HG02840 (cell line): ENCODE results near the gene CCDC81.

Experiments used
- ATAC-seq: cut with Tn5 transposase; IDR thresholded peaks from one replicate; pipeline ENCODE4 v1.9.1; 2021; ENCODE audit warnings: mild to moderate bottlenecking, moderate library complexity, moderate number of reproducible peaks; ENCODE audit not compliant: unreplicated experiment, low FRiP score

CCDC81 gene

GRCh38 chr11:86435711-86436110, 61.0 kb downstream of the CCDC81 start:
- no peak for ATAC-seq

GRCh38 chr11:86438685-86439084, 64.0 kb downstream of the CCDC81 start:
- ATAC-seq: no peak

GRCh38 chr11:86440305-86440716, 65.6 kb downstream of the CCDC81 start:
- ATAC-seq: no peak

- no peak for ATAC-seq
Observed at GRCh38 chr11:86440843-86441242, 66.2 kb downstream of the CCDC81 start.

GRCh38 chr11:86442420-86442819, 67.7 kb downstream of the CCDC81 start:
- ATAC-seq: no peak

GRCh38 chr11:86442827-86443226, 68.1 kb downstream of the CCDC81 start:
- ATAC-seq: no peak

- no peak for ATAC-seq
Observed at GRCh38 chr11:86443415-86443814, 68.7 kb downstream of the CCDC81 start.

- ATAC-seq: no peak
Observed at GRCh38 chr11:86444981-86445380, 70.3 kb downstream of the CCDC81 start.

- ATAC-seq: no peak
Observed at GRCh38 chr11:86446163-86446923, 71.7 kb downstream of the CCDC81 start.

- ATAC-seq: no peak
Observed at GRCh38 chr11:86446924-86447285, 72.2 kb downstream of the CCDC81 start.

GRCh38 chr11:86447763-86448480, 73.2 kb downstream of the CCDC81 start:
- no peak for ATAC-seq

GRCh38 chr11:86449993-86450629, 75.4 kb downstream of the CCDC81 start:
- ATAC-seq: no peak

GRCh38 chr11:86453290-86454030, 78.8 kb downstream of the CCDC81 start:
- no peak for ATAC-seq

- ATAC-seq: no peak
Observed at GRCh38 chr11:86456075-86456939, 81.6 kb downstream of the CCDC81 start.

- ATAC-seq: no peak
Observed at GRCh38 chr11:86458294-86459001, 83.8 kb downstream of the CCDC81 start.

- ATAC-seq: no peak
Observed at GRCh38 chr11:86459002-86459385, 84.3 kb downstream of the CCDC81 start.

- ATAC-seq: no peak
Observed at GRCh38 chr11:86459682-86460460, 85.2 kb downstream of the CCDC81 start.
